Measurements from ENCODE around the gene TOGARAM1.

- TF ChIP-seq GATAD2B (IDR thresholded peaks at IDR 0.05; ENCODE audit: borderline replicate concordance) (no peak), ZFX (CRISPR knock-in tag; IDR thresholded peaks at IDR 0.05) (no peak), MLX (CRISPR knock-in tag; conservative IDR thresholded peaks at IDR 0.05) (no peak), GABPA (tag; conservative IDR thresholded peaks at IDR 0.05; ENCODE audit: low read depth) (no peak), USF2 (CRISPR knock-in tag; IDR thresholded peaks at IDR 0.05) (no peak), NR1H2 (CRISPR knock-in tag; IDR thresholded peaks at IDR 0.05) (no peak), HDAC6 (IDR thresholded peaks at IDR 0.05; ENCODE audit: low read depth, low read length) (no peak), PML (IDR thresholded peaks at IDR 0.05; ENCODE audit: low read length) (no peak), CTBP1 (IDR thresholded peaks at IDR 0.05; ENCODE audit: borderline replicate concordance) (no peak), KLF1 (tag; IDR thresholded peaks at IDR 0.05) (no peak), ZBTB34 (CRISPR knock-in tag; IDR thresholded peaks at IDR 0.05) (no peak)
- TF ChIP-seq, protein P1, sequence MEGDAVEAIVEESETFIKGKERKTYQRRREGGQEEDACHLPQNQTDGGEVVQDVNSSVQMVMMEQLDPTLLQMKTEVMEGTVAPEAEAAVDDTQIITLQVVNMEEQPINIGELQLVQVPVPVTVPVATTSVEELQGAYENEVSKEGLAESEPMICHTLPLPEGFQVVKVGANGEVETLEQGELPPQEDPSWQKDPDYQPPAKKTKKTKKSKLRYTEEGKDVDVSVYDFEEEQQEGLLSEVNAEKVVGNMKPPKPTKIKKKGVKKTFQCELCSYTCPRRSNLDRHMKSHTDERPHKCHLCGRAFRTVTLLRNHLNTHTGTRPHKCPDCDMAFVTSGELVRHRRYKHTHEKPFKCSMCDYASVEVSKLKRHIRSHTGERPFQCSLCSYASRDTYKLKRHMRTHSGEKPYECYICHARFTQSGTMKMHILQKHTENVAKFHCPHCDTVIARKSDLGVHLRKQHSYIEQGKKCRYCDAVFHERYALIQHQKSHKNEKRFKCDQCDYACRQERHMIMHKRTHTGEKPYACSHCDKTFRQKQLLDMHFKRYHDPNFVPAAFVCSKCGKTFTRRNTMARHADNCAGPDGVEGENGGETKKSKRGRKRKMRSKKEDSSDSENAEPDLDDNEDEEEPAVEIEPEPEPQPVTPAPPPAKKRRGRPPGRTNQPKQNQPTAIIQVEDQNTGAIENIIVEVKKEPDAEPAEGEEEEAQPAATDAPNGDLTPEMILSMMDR (IDR thresholded peaks at IDR 0.05 in 2 of 3, conservative IDR thresholded peaks at IDR 0.05 in 1 of 3; ENCODE audit: insufficient read depth in 2 of 3, low read depth in 1 of 3, low read length in 3 of 3) = no peak
These were observed 134.2 kb downstream of the TOGARAM1 start for GRCh38 chr14:45096218-45096617.
